ENCODE data around the gene GPR37L1. TPM values are rescaled to one million over a fixed set of nuclear protein-coding genes. Genes with fewer than 3 reads are reported as not detected.

Gene GPR37L1, protein sequence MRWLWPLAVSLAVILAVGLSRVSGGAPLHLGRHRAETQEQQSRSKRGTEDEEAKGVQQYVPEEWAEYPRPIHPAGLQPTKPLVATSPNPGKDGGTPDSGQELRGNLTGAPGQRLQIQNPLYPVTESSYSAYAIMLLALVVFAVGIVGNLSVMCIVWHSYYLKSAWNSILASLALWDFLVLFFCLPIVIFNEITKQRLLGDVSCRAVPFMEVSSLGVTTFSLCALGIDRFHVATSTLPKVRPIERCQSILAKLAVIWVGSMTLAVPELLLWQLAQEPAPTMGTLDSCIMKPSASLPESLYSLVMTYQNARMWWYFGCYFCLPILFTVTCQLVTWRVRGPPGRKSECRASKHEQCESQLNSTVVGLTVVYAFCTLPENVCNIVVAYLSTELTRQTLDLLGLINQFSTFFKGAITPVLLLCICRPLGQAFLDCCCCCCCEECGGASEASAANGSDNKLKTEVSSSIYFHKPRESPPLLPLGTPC
- total RNA-seq, result under 1 TPM in 4 of 10 donors, not detected in 6; 0.04 to 0.20 (median 0.06) TPM
- polyA plus RNA-seq, result under 1 TPM in 1 of 2 donors, not detected in 1; 0.03 TPM
- long read RNA-seq, donor 1, result 0 reads
- long read RNA-seq, donor 2, result 0 reads
- long read RNA-seq, donor 3, result 0 reads

DNA sequence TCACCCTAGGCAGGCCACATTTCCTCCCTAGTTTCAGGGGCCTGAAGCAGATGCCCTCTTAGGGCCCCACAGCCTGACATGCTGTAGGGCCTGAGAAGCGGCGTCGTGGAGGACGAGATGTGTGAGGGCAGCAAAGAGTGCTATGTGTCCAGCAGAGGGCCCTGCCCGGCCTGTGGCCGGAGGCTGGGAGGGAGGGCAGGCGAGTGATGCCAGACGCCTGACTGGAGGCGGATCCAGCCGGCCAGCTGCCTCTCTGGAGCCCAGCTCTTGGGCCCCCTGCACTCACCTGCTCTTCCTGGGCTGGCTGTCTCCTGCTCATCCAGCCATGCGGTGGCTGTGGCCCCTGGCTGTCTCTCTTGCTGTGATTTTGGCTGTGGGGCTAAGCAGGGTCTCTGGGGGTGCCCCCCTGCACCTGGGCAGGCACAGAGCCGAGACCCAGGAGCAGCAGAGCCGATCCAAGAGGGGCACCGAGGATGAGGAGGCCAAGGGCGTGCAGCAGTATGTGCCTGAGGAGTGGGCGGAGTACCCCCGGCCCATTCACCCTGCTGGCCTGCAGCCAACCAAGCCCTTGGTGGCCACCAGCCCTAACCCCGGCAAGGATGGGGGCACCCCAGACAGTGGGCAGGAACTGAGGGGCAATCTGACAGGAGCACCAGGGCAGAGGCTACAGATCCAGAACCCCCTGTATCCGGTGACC, at the start of gene GPR37L1:
Gene GPR37L1 (plus strand): TSS at position 279 of the 697 bp plus-strand sequence. CDS start 47 bp downstream, at position 326.
- intact Hi-C loops (cut with DNase I), result no loop called here
- DNase-seq (peak in 1 of 2 donors; percentile 55), ATAC-seq (peak; percentile 13 to 69 (median 60))
- TF ChIP-seq, protein P1, sequence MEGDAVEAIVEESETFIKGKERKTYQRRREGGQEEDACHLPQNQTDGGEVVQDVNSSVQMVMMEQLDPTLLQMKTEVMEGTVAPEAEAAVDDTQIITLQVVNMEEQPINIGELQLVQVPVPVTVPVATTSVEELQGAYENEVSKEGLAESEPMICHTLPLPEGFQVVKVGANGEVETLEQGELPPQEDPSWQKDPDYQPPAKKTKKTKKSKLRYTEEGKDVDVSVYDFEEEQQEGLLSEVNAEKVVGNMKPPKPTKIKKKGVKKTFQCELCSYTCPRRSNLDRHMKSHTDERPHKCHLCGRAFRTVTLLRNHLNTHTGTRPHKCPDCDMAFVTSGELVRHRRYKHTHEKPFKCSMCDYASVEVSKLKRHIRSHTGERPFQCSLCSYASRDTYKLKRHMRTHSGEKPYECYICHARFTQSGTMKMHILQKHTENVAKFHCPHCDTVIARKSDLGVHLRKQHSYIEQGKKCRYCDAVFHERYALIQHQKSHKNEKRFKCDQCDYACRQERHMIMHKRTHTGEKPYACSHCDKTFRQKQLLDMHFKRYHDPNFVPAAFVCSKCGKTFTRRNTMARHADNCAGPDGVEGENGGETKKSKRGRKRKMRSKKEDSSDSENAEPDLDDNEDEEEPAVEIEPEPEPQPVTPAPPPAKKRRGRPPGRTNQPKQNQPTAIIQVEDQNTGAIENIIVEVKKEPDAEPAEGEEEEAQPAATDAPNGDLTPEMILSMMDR (IDR thresholded peaks at IDR 0.05), result peak in 7 of 9 donors; percentile 37 to 59 (median 46)
- Histone ChIP-seq H3K4me1 (peaks cover 0 to 9% (median 0%) of the 10 kb centered on the region in 9 donors), H3K36me3 (no peaks in the 10 kb centered on the region), H3K4me3 (no peak within 1 kb of the TSS), H3K9me3 (no peaks in the 10 kb centered on the region), H3K27me3 (peaks cover 0 to 3% (median 0%) of the 10 kb centered on the region in 7 donors), H3K27ac (no peak within 1 kb of the TSS)
- 47% methylated on average over 19 of the region's 19 CpGs for WGBS, 2 donors

DNA sequence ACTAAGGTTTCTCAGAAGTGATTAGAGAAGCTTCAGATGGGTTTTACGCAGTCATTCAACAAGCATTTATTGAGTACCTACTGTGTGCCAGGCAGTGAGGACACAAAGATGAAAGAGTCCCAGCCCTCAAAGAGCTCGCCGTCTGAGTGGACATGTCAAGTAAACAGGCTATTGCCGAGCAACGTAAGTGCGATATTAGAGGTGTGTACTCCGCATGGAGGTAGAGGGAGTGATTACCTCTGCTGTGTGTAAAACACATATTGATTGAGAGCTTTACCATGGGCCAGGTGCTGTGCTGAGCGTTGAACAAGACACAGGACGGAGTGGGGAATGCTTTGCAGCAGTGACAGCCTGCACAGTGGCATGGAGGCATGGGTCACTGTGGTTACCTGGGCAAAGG, 49.5 kb upstream of the GPR37L1 start:
- TF ChIP-seq, protein P1 (IDR thresholded peaks at IDR 0.05), result no peak
- DNase-seq, result no peak
- Histone ChIP-seq H3K27me3 (no peaks in the 10 kb centered on the region), H3K4me3 (no peak overlapping the region), H3K9me3 (no peaks in the 10 kb centered on the region), H3K36me3 (no peaks in the 10 kb centered on the region), H3K27ac (no peak overlapping the region), H3K4me1 (peaks cover 0 to 22% (median 0%) of the 10 kb centered on the region in 9 donors)
- 93 to 96% methylated on average over 9 of the region's 9 CpGs for WGBS, 2 donors
- ATAC-seq, result no peak
- intact Hi-C loops (cut with DNase I), result no loop called here

DNA sequence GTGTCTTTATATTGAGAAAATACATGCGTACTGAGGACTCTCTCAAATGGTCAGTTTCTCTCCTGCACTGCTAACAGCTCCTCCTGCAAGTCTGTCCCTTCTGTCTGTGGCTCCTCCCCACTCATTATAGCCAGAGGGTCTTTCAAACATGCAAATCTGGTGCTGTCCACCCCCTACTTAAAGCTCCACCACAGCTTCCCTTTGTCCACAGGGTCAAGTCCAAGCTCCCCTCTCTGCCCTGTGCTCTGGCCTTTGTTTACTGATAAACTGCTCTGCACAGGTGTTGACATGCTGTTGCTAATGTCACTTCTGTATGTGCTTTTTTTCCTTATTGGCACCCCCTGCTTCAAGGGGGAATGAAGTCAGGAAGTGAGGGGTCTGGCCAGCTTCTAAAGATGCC, 47.7 kb upstream of the GPR37L1 start:
- TF ChIP-seq, protein P1 (IDR thresholded peaks at IDR 0.05), result no peak
- H3K4me1 ChIP-seq, result peaks cover 0 to 22% (median 0%) of the 10 kb centered on the region in 9 donors
- no peak for ATAC-seq

DNA sequence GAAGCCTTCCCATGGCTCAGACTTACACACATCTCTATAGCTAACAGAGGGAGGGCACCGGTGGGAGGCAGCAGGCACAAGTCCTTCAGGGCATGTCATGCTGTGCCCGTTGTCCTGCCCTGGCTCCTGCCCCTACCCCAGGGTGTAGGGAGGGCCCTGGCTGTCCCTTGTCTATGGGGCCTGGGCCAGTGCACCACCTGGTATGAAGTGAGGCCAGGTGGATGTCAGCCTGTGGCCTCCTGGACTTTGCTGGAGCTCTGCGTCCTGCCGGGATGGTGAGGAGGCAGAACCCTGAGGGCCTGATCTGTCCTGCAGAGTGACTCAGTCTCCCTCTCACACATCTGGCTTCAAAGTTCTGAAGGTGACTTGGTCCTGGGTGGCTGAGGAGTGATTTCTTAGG, 47.3 kb upstream of the GPR37L1 start:
- intact Hi-C loops (cut with DNase I), result no loop called here
- Histone ChIP-seq H3K4me3 (no peak overlapping the region), H3K36me3 (no peaks in the 10 kb centered on the region), H3K27me3 (no peaks in the 10 kb centered on the region), H3K9me3 (no peaks in the 10 kb centered on the region), H3K4me1 (peaks cover 0 to 22% (median 0%) of the 10 kb centered on the region in 9 donors), H3K27ac (peak overlapping the region in 6 of 10 donors; percentile 7 to 61 (median 21))
- TF ChIP-seq, protein P1 (IDR thresholded peaks at IDR 0.05), result no peak
- 66% methylated on average over 4 of the region's 4 CpGs for WGBS, 2 donors
- ATAC-seq, result peak in 7 of 8 donors; percentile 4 to 59 (median 40)
- DNase-seq, result no peak

More for the DNA sequence above, 47.7 kb upstream of the GPR37L1 start:
- Histone ChIP-seq H3K27me3 (no peaks in the 10 kb centered on the region), H3K9me3 (no peaks in the 10 kb centered on the region), H3K27ac (peak overlapping the region in 5 of 10 donors; percentile 7 to 61 (median 21)), H3K4me3 (no peak overlapping the region), H3K36me3 (no peaks in the 10 kb centered on the region)
- DNase-seq, result no peak
- 85 to 87% methylated on average over 1 of the region's 1 CpG for WGBS, 2 donors
- intact Hi-C loops (cut with DNase I), result no loop called here
